ENCODE results near the gene S100A4. TPM values are rescaled to one million over a fixed set of nuclear protein-coding genes. Genes with fewer than 3 reads are reported as not detected.
A peak's percentile ranks its signal among the peaks of the same experiment; 100 is the strongest.

Gene S100A4
- total RNA-seq, 1 donor from 2014 or later, result 165 TPM

- Histone ChIP-seq H3K27me3 (ENCODE audit: control insufficient read depth in 3 of 3, insufficient read depth in 3 of 3, low read length in 3 of 3) (no peaks in the 10 kb centered on the region), H3K9ac (ENCODE audit: low read depth in 1 of 3, low read length in 3 of 3) (no peak overlapping the region), H3K27ac (ENCODE audit: low read depth, low read length) (no peak overlapping the region), H3K36me3 (ENCODE audit: control insufficient read depth in 3 of 3, insufficient read depth in 3 of 3, low read length in 3 of 3) (no peaks in the 10 kb centered on the region), H3K9me3 (ENCODE audit: control insufficient read depth in 3 of 3, low read length in 3 of 3) (no peaks in the 10 kb centered on the region), H3K4me1 (ENCODE audit: control insufficient read depth in 3 of 3, insufficient read depth in 3 of 3, low read length in 3 of 3) (peaks cover 45 to 49% (median 46%) of the 10 kb centered on the region in 3 donors), H3K4me3 (ENCODE audit: low read length in 3 of 3) (peak overlapping the region in 1 of 3 donors; percentile 83)
Measured at GRCh38 chr1:153542956-153543711, 2.5 kb downstream of the S100A4 start.

GRCh38 chr1:153541641-153542590 lies 3.7 kb downstream of the S100A4 start:
- Histone ChIP-seq H3K9me3 (ENCODE audit: control insufficient read depth in 3 of 3, low read length in 3 of 3) (no peaks in the 10 kb centered on the region), H3K9ac (ENCODE audit: low read depth in 1 of 3, low read length in 3 of 3) (no peak overlapping the region), H3K36me3 (ENCODE audit: control insufficient read depth in 3 of 3, insufficient read depth in 3 of 3, low read length in 3 of 3) (no peaks in the 10 kb centered on the region), H3K27ac (ENCODE audit: low read depth, low read length) (no peak overlapping the region), H3K4me1 (ENCODE audit: control insufficient read depth in 3 of 3, insufficient read depth in 3 of 3, low read length in 3 of 3) (peaks cover 36 to 39% (median 36%) of the 10 kb centered on the region in 3 donors), H3K27me3 (ENCODE audit: control insufficient read depth in 3 of 3, insufficient read depth in 3 of 3, low read length in 3 of 3) (no peaks in the 10 kb centered on the region), H3K4me3 (ENCODE audit: low read length in 3 of 3) (no peak overlapping the region)

- peak within 1 kb of the TSS in 1 of 3 donors; percentile 3 for H3K9ac ChIP-seq (ENCODE audit: low read depth in 1 of 3, low read length in 3 of 3)
- H3K9me3 ChIP-seq (ENCODE audit: control insufficient read depth in 3 of 3, low read length in 3 of 3), result no peaks in the 10 kb centered on the region
- no peaks in the 10 kb centered on the region for H3K27me3 ChIP-seq (ENCODE audit: control insufficient read depth in 3 of 3, insufficient read depth in 3 of 3, low read length in 3 of 3)
- H3K36me3 ChIP-seq (ENCODE audit: control insufficient read depth in 3 of 3, insufficient read depth in 3 of 3, low read length in 3 of 3), result no peaks in the 10 kb centered on the region
- H3K4me3 ChIP-seq (ENCODE audit: low read length in 3 of 3), result no peak within 1 kb of the TSS
- peaks cover 35 to 39% (median 38%) of the 10 kb centered on the region in 3 donors for H3K4me1 ChIP-seq (ENCODE audit: control insufficient read depth in 3 of 3, insufficient read depth in 3 of 3, low read length in 3 of 3)
- H3K27ac ChIP-seq (ENCODE audit: low read depth, low read length), result no peak within 1 kb of the TSS
Measured at GRCh38 chr1:153540394-153541361, 4.9 kb downstream of the S100A4 start, which contains the start of gene S100A5. TSS of gene S100A5 (minus strand) at chr1:153540934. CDS start at chr1:153540191, 743 bp downstream.

GRCh38 chr1:153539395-153540093 lies 6.1 kb downstream of the S100A4 start:
- Histone ChIP-seq H3K27ac (ENCODE audit: low read depth, low read length) (no peak overlapping the region), H3K36me3 (ENCODE audit: control insufficient read depth in 3 of 3, insufficient read depth in 3 of 3, low read length in 3 of 3) (no peaks in the 10 kb centered on the region), H3K4me3 (ENCODE audit: low read length in 3 of 3) (no peak overlapping the region), H3K9ac (ENCODE audit: low read depth in 1 of 3, low read length in 3 of 3) (peak overlapping the region in 1 of 3 donors; percentile 3), H3K27me3 (ENCODE audit: control insufficient read depth in 3 of 3, insufficient read depth in 3 of 3, low read length in 3 of 3) (peaks cover 0 to 5% (median 0%) of the 10 kb centered on the region in 3 donors), H3K9me3 (ENCODE audit: control insufficient read depth in 3 of 3, low read length in 3 of 3) (no peaks in the 10 kb centered on the region), H3K4me1 (ENCODE audit: control insufficient read depth in 3 of 3, insufficient read depth in 3 of 3, low read length in 3 of 3) (peaks cover 35 to 40% (median 38%) of the 10 kb centered on the region in 3 donors)

GRCh38 chr1:153538315-153538821 lies 7.2 kb downstream of the S100A4 start:
- peak overlapping the region in 1 of 3 donors; percentile 45 for H3K9ac ChIP-seq (ENCODE audit: low read depth in 1 of 3, low read length in 3 of 3)
- H3K4me3 ChIP-seq (ENCODE audit: low read length in 3 of 3), result no peak overlapping the region
- peaks cover 0 to 5% (median 0%) of the 10 kb centered on the region in 3 donors for H3K27me3 ChIP-seq (ENCODE audit: control insufficient read depth in 3 of 3, insufficient read depth in 3 of 3, low read length in 3 of 3)
- peaks cover 0 to 3% (median 0%) of the 10 kb centered on the region in 3 donors for H3K36me3 ChIP-seq (ENCODE audit: control insufficient read depth in 3 of 3, insufficient read depth in 3 of 3, low read length in 3 of 3)
- peaks cover 36 to 42% (median 39%) of the 10 kb centered on the region in 3 donors for H3K4me1 ChIP-seq (ENCODE audit: control insufficient read depth in 3 of 3, insufficient read depth in 3 of 3, low read length in 3 of 3)
- H3K27ac ChIP-seq (ENCODE audit: low read depth, low read length), result no peak overlapping the region
- H3K9me3 ChIP-seq (ENCODE audit: control insufficient read depth in 3 of 3, low read length in 3 of 3), result no peaks in the 10 kb centered on the region

- Histone ChIP-seq H3K9me3 (ENCODE audit: control insufficient read depth in 3 of 3, low read length in 3 of 3) (no peaks in the 10 kb centered on the region), H3K27me3 (ENCODE audit: control insufficient read depth in 3 of 3, insufficient read depth in 3 of 3, low read length in 3 of 3) (peaks cover 0 to 5% (median 0%) of the 10 kb centered on the region in 3 donors), H3K27ac (ENCODE audit: low read depth, low read length) (no peak overlapping the region), H3K4me1 (ENCODE audit: control insufficient read depth in 3 of 3, insufficient read depth in 3 of 3, low read length in 3 of 3) (peaks cover 40 to 46% (median 44%) of the 10 kb centered on the region in 3 donors), H3K9ac (ENCODE audit: low read depth in 1 of 3, low read length in 3 of 3) (no peak overlapping the region), H3K4me3 (ENCODE audit: low read length in 3 of 3) (no peak overlapping the region), H3K36me3 (ENCODE audit: control insufficient read depth in 3 of 3, insufficient read depth in 3 of 3, low read length in 3 of 3) (peaks cover 0 to 3% (median 0%) of the 10 kb centered on the region in 3 donors)
Measured at GRCh38 chr1:153537376-153537730, 8.3 kb downstream of the S100A4 start.

- Histone ChIP-seq H3K4me1 (ENCODE audit: control insufficient read depth in 3 of 3, insufficient read depth in 3 of 3, low read length in 3 of 3) (peaks cover 40 to 48% (median 44%) of the 10 kb centered on the region in 3 donors), H3K27me3 (ENCODE audit: control insufficient read depth in 3 of 3, insufficient read depth in 3 of 3, low read length in 3 of 3) (peaks cover 0 to 5% (median 0%) of the 10 kb centered on the region in 3 donors), H3K9ac (ENCODE audit: low read depth in 1 of 3, low read length in 3 of 3) (peak overlapping the region; percentile 89 to 97 (median 89)), H3K27ac (ENCODE audit: low read depth, low read length) (peak overlapping the region; percentile 96), H3K36me3 (ENCODE audit: control insufficient read depth in 3 of 3, insufficient read depth in 3 of 3, low read length in 3 of 3) (peaks cover 0 to 3% (median 0%) of the 10 kb centered on the region in 3 donors), H3K4me3 (ENCODE audit: low read length in 3 of 3) (peak overlapping the region; percentile 95 to 97 (median 95)), H3K9me3 (ENCODE audit: control insufficient read depth in 3 of 3, low read length in 3 of 3) (no peaks in the 10 kb centered on the region)
Measured at GRCh38 chr1:153536671-153537375, 8.8 kb downstream of the S100A4 start.

- H3K27me3 ChIP-seq (ENCODE audit: control insufficient read depth in 3 of 3, insufficient read depth in 3 of 3, low read length in 3 of 3), result peaks cover 0 to 5% (median 0%) of the 10 kb centered on the region in 3 donors
- no peaks in the 10 kb centered on the region for H3K9me3 ChIP-seq (ENCODE audit: control insufficient read depth in 3 of 3, low read length in 3 of 3)
- H3K27ac ChIP-seq (ENCODE audit: low read depth, low read length), result peak overlapping the region; percentile 96
- H3K9ac ChIP-seq (ENCODE audit: low read depth in 1 of 3, low read length in 3 of 3), result peak overlapping the region; percentile 89 to 97 (median 91)
- H3K36me3 ChIP-seq (ENCODE audit: control insufficient read depth in 3 of 3, insufficient read depth in 3 of 3, low read length in 3 of 3), result peaks cover 0 to 3% (median 0%) of the 10 kb centered on the region in 3 donors
- H3K4me1 ChIP-seq (ENCODE audit: control insufficient read depth in 3 of 3, insufficient read depth in 3 of 3, low read length in 3 of 3), result peaks cover 40 to 48% (median 44%) of the 10 kb centered on the region in 3 donors
- H3K4me3 ChIP-seq (ENCODE audit: low read length in 3 of 3), result peak overlapping the region; percentile 95 to 97 (median 95)
Measured at GRCh38 chr1:153536012-153536670, 9.5 kb downstream of the S100A4 start.
